Astrocyte (in vitro differentiated cells and primary cell): Measurements from ENCODE around the gene SYT2. TPM values are rescaled to one million over a fixed set of nuclear protein-coding genes. Genes with fewer than 3 reads are reported as not detected.
A peak's percentile ranks its signal among the peaks of the same experiment; 100 is the strongest.

Experiments used
- DNase-seq: peaks from one replicate; pipeline ENCODE4 v3.0.0-alpha.2; 2010; ENCODE audit warnings: low read depth
- FAIRE-seq: peaks from 2 replicates; lab custom pipeline; 2011; peaks lifted over from hg19 to GRCh38; lab: Jason Lieb, UNC
- H2AFZ ChIP-seq: 2 replicates; pipeline ENCODE4 v1.6.0; 2012; ENCODE audit warnings: low read depth, low read length, inconsistent platforms
- H3K27ac ChIP-seq: 2 replicates; pipeline ENCODE4 v1.5.1; 2011; ENCODE audit warnings: low read depth, low read length, inconsistent platforms
- H3K27me3 ChIP-seq: 2 replicates; pipeline ENCODE4 v1.6.0; 2011; ENCODE audit warnings: low read length, inconsistent platforms; ENCODE audit not compliant: insufficient read depth
- H3K36me3 ChIP-seq: 2 replicates; pipeline ENCODE4 v1.5.1; 2011; ENCODE audit warnings: low read length, inconsistent platforms; ENCODE audit not compliant: insufficient read depth
- H3K4me1 ChIP-seq: 2 replicates; pipeline ENCODE4 v1.5.1; 2011; ENCODE audit warnings: low read length, inconsistent platforms; ENCODE audit not compliant: insufficient read depth
- H3K4me2 ChIP-seq: 2 replicates; pipeline ENCODE4 v1.6.0; 2012; ENCODE audit warnings: low read length, inconsistent platforms
- H3K4me3 ChIP-seq: 2 replicates; pipeline ENCODE4 v1.5.1; 2011; ENCODE audit warnings: low read depth, mild to moderate bottlenecking, low read length, inconsistent platforms; ENCODE audit not compliant: insufficient read depth
- H3K79me2 ChIP-seq: 2 replicates; pipeline ENCODE4 v1.6.0; 2012; ENCODE audit warnings: mild to moderate bottlenecking, low read length, inconsistent platforms; ENCODE audit not compliant: insufficient read depth
- H3K9ac ChIP-seq: 2 replicates; pipeline ENCODE4 v1.6.0; 2012; ENCODE audit warnings: mild to moderate bottlenecking, low read length, inconsistent platforms
- H3K9me3 ChIP-seq: 2 replicates; pipeline ENCODE4 v1.5.1; 2012; ENCODE audit warnings: low read depth, mild to moderate bottlenecking, low read length, inconsistent platforms; ENCODE audit not compliant: insufficient read depth
- H4K20me1 ChIP-seq: 2 replicates; pipeline ENCODE4 v1.6.0; 2012; ENCODE audit warnings: low read length, inconsistent platforms; ENCODE audit not compliant: insufficient read depth
- H3K27ac Mint-ChIP-seq: one replicate; pipeline ENCODE4 v1.8.0; 2021; ENCODE audit warnings: mild to moderate bottlenecking, mixed read lengths; ENCODE audit not compliant: unreplicated experiment
- H3K27me3 Mint-ChIP-seq: one replicate; pipeline ENCODE4 v1.8.0; 2021; ENCODE audit warnings: low read depth, mixed read lengths; ENCODE audit not compliant: unreplicated experiment
- H3K36me3 Mint-ChIP-seq: one replicate; pipeline ENCODE4 v1.8.0; 2021; ENCODE audit warnings: low read depth, mixed read lengths; ENCODE audit not compliant: unreplicated experiment
- H3K4me1 Mint-ChIP-seq: one replicate; pipeline ENCODE4 v1.8.0; 2021; ENCODE audit warnings: low read depth, mixed read lengths; ENCODE audit not compliant: unreplicated experiment
- H3K4me3 Mint-ChIP-seq: one replicate; pipeline ENCODE4 v1.8.0; 2021; ENCODE audit warnings: mild to moderate bottlenecking, moderate library complexity, mixed read lengths; ENCODE audit not compliant: unreplicated experiment
- H3K9me3 Mint-ChIP-seq: one replicate; pipeline ENCODE4 v1.8.0; 2021; ENCODE audit warnings: mild to moderate bottlenecking, mixed read lengths; ENCODE audit not compliant: unreplicated experiment
- CTCF ChIP-seq: IDR thresholded peaks from 2 replicates; pipeline ENCODE4 v1.5.1; 2011; ENCODE audit warnings: low read depth, mild to moderate bottlenecking, inconsistent platforms, low read length, moderate library complexity; ENCODE audit not compliant: insufficient read depth
- EZH2 ChIP-seq: IDR thresholded peaks from 2 replicates; pipeline ENCODE4 v1.6.1; 2012; ENCODE audit warnings: mild to moderate bottlenecking, low read length, inconsistent platforms; ENCODE audit not compliant: insufficient read depth
- total RNA-seq: library from RNA; stranded (reverse); gene quantifications from 2 replicates; pipeline ENCODE4 v1.2.1, GENCODE V29; 2021

Gene SYT2
- total RNA-seq, 1 donor from 2014 or later, result 0.27 TPM

- FAIRE-seq, result no peak
- Histone ChIP-seq H3K79me2 (no peaks in the 10 kb centered on the region), H3K36me3 (no peaks in the 10 kb centered on the region), H3K4me2 (no peak overlapping the region), H3K9ac (no peak overlapping the region), H2AFZ (no peak overlapping the region), H3K4me1 (no peaks in the 10 kb centered on the region), H3K27me3 (peaks cover 55% of the 10 kb centered on the region), H4K20me1 (no peaks in the 10 kb centered on the region), H3K4me3 (no peak overlapping the region), H3K27ac (no peak overlapping the region), H3K9me3 (no peaks in the 10 kb centered on the region)
- DNase-seq, result no peak
- H3K4me1 Mint-ChIP-seq, result peaks cover 3% of the 10 kb centered on the region
- no peaks in the 10 kb centered on the region for H3K9me3 Mint-ChIP-seq
- TF ChIP-seq CTCF, result no peak
- TF ChIP-seq EZH2, result no peak
- H3K36me3 Mint-ChIP-seq, result peaks cover 1% of the 10 kb centered on the region
- H3K27me3 Mint-ChIP-seq, result peaks cover 77% of the 10 kb centered on the region
- no peak overlapping the region for H3K27ac Mint-ChIP-seq
- H3K4me3 Mint-ChIP-seq, result no peak overlapping the region
Observed at GRCh38 chr1:202701200-202701599, 9.1 kb downstream of the SYT2 start.

GRCh38 chr1:202700061-202700460 lies 10.2 kb downstream of the SYT2 start:
- Mint-ChIP-seq H3K27me3 (peaks cover 77% of the 10 kb centered on the region), H3K4me3 (no peak overlapping the region), H3K4me1 (peaks cover 3% of the 10 kb centered on the region), H3K9me3 (no peaks in the 10 kb centered on the region), H3K27ac (no peak overlapping the region), H3K36me3 (peaks cover 1% of the 10 kb centered on the region)
- no peaks in the 10 kb centered on the region for H3K4me1 ChIP-seq
- DNase-seq, result no peak
- no peak overlapping the region for H2AFZ ChIP-seq
- H3K9me3 ChIP-seq, result no peaks in the 10 kb centered on the region
- H3K27ac ChIP-seq, result no peak overlapping the region
- H3K9ac ChIP-seq, result no peak overlapping the region
- peaks cover 56% of the 10 kb centered on the region for H3K27me3 ChIP-seq
- H3K4me2 ChIP-seq, result no peak overlapping the region
- FAIRE-seq, result no peak
- TF ChIP-seq EZH2 (no peak), CTCF (no peak)
- no peak overlapping the region for H3K4me3 ChIP-seq
- H3K36me3 ChIP-seq, result no peaks in the 10 kb centered on the region
- H3K79me2 ChIP-seq, result no peaks in the 10 kb centered on the region
- no peaks in the 10 kb centered on the region for H4K20me1 ChIP-seq

GRCh38 chr1:202698276-202698675 lies 12.0 kb downstream of the SYT2 start:
- Mint-ChIP-seq H3K36me3 (peaks cover 1% of the 10 kb centered on the region), H3K4me1 (peaks cover 3% of the 10 kb centered on the region), H3K4me3 (no peak overlapping the region), H3K27ac (peak overlapping the region; percentile 8), H3K27me3 (peaks cover 77% of the 10 kb centered on the region), H3K9me3 (no peaks in the 10 kb centered on the region)
- TF ChIP-seq EZH2, result no peak
- no peak overlapping the region for H3K4me3 ChIP-seq
- H3K9me3 ChIP-seq, result no peaks in the 10 kb centered on the region
- no peaks in the 10 kb centered on the region for H3K79me2 ChIP-seq
- no peaks in the 10 kb centered on the region for H4K20me1 ChIP-seq
- H3K9ac ChIP-seq, result no peak overlapping the region
- H2AFZ ChIP-seq, result no peak overlapping the region
- FAIRE-seq (no peak), DNase-seq (no peak)
- no peaks in the 10 kb centered on the region for H3K36me3 ChIP-seq
- no peaks in the 10 kb centered on the region for H3K4me1 ChIP-seq
- no peak overlapping the region for H3K27ac ChIP-seq
- peaks cover 44% of the 10 kb centered on the region for H3K27me3 ChIP-seq
- H3K4me2 ChIP-seq, result no peak overlapping the region
